WERI-Rb-1 (cell line): ENCODE data around the gene ATN1.

ENCODE experiments used
- DNase-seq: peaks from one replicate; pipeline ENCODE4 v3.0.0-alpha.2; 2020
- H3K27ac ChIP-seq: fragments of 250-450 bp; sonication (Bioruptor Pico); 2 replicates; pipeline ENCODE4 v1.5.1; 2020; ENCODE audit warnings: mild to moderate bottlenecking, moderate library complexity
- H3K27me3 ChIP-seq: fragments of 250-450 bp; sonication (Bioruptor Pico); 2 replicates; pipeline ENCODE4 v1.5.1; 2021; ENCODE audit warnings: mild to moderate bottlenecking, low read depth, moderate library complexity; ENCODE audit not compliant: insufficient read depth, severe bottlenecking
- H3K36me3 ChIP-seq: fragments of 250-450 bp; sonication (Bioruptor Pico); 2 replicates; pipeline ENCODE4 v1.5.1; 2020; ENCODE audit warnings: mild to moderate bottlenecking, moderate library complexity
- H3K4me3 ChIP-seq: 2 replicates; pipeline ENCODE4 v1.5.1; 2011; ENCODE audit warnings: low read depth, mild to moderate bottlenecking, control low read depth, low read length
- H3K9me3 ChIP-seq: fragments of 250-450 bp; sonication (Bioruptor Pico); 2 replicates; pipeline ENCODE4 v1.5.1; 2021; ENCODE audit warnings: mild to moderate bottlenecking, moderate library complexity; ENCODE audit not compliant: severe bottlenecking
- TF ChIP-seq, protein P1 (sequence below): IDR thresholded peaks from 2 replicates; pipeline ENCODE4 v1.5.1; 2011; ENCODE audit warnings: low read depth, mild to moderate bottlenecking, control low read depth, inconsistent platforms, low read length

Gene ATN1

DNA sequence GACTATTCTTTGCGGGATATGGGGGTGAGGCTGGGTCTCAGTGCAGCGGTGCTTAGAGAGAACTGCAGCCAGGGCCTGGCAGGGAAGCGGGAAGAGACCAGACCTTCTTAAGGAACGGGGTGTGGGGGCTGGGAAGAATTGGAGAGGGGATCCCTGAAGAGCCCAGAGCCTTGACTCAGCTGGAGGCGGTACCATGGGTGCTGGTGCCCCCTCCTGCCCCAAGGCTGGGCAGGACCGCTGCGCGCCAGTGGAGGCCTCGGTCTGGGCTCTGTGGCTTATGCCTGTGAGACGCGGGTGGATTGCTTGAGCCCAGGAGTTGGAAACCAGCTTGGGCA, 14.5 kb downstream of the ATN1 start:
- H3K4me3 ChIP-seq = no peak overlapping the region

DNA sequence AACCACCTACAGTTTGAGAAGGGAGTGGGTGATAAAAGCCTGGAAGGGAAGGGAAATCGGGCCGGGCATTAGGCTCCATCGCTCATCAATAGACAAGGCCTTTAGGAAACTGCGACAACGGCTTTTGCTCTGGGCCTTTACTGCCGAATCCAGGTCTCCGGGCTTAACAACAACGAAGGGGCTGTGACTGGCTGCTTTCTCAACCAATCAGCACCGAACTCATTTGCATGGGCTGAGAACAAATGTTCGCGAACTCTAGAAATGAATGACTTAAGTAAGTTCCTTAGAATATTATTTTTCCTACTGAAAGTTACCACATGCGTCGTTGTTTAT, 15.6 kb downstream of the ATN1 start:
- peak overlapping the region; percentile 74 for H3K4me3 ChIP-seq
- H3K9me3 ChIP-seq = no peaks in the 10 kb centered on the region
- peak; percentile 87 for DNase-seq
- H3K36me3 ChIP-seq = peaks cover 50% of the 10 kb centered on the region
- TF ChIP-seq, protein P1, sequence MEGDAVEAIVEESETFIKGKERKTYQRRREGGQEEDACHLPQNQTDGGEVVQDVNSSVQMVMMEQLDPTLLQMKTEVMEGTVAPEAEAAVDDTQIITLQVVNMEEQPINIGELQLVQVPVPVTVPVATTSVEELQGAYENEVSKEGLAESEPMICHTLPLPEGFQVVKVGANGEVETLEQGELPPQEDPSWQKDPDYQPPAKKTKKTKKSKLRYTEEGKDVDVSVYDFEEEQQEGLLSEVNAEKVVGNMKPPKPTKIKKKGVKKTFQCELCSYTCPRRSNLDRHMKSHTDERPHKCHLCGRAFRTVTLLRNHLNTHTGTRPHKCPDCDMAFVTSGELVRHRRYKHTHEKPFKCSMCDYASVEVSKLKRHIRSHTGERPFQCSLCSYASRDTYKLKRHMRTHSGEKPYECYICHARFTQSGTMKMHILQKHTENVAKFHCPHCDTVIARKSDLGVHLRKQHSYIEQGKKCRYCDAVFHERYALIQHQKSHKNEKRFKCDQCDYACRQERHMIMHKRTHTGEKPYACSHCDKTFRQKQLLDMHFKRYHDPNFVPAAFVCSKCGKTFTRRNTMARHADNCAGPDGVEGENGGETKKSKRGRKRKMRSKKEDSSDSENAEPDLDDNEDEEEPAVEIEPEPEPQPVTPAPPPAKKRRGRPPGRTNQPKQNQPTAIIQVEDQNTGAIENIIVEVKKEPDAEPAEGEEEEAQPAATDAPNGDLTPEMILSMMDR = no peak
- H3K27me3 ChIP-seq = no peaks in the 10 kb centered on the region
- H3K27ac ChIP-seq = peak overlapping the region; percentile 97

More for the DNA sequence above, 14.5 kb downstream of the ATN1 start:
- no peaks in the 10 kb centered on the region for H3K27me3 ChIP-seq
- DNase-seq = no peak
- peaks cover 52% of the 10 kb centered on the region for H3K36me3 ChIP-seq
- no peaks in the 10 kb centered on the region for H3K9me3 ChIP-seq
- TF ChIP-seq, protein P1 = no peak
- peak overlapping the region; percentile 97 for H3K27ac ChIP-seq

DNA sequence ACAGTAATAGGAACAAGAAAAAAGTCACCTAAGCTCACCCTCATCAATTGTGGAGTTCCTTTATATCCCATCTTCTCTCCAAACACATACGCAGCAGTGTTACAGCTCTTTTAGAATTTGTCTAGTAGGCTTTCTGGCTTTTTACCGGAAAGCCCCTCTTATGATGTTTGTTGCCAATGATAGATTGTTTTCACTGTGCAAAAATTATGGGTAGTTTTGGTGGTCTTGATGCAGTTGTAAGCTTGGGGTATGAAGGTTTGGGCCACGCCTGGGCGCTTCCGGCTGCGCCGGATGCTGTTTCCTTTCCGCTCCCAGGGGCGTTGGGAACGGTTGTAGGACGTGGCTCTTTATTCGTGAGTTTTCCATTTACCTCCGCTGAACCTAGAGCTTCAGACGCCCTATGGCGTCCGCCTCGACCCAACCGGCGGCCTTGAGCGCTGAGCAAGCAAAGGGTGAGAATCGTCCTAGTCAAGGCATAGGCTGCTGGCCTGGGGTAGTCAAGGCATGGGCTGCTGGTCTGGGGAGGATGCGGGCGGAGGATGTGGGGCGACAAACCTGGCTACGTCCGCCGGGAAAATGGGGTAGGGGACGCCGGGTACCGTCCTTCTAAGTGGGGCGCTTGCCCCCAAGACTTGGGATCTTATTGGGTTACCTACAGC, 16.1 kb downstream of the ATN1 start, which contains the start of the genes C12orf57 and RNU7-1:
TSS of gene C12orf57 (plus strand) at position 301 of the 659 bp plus-strand sequence. CDS start at position 401, 100 bp downstream.
TSS of gene RNU7-1 (plus strand) at position 95 of the 659 bp plus-strand sequence.
- peaks cover 45% of the 10 kb centered on the region for H3K36me3 ChIP-seq
- H3K4me3 ChIP-seq = peak within 1 kb of the TSS; percentile 74
- peak within 1 kb of the TSS; percentile 97 for H3K27ac ChIP-seq
- no peaks in the 10 kb centered on the region for H3K27me3 ChIP-seq
- no peaks in the 10 kb centered on the region for H3K9me3 ChIP-seq
- TF ChIP-seq, protein P1 = no peak
- DNase-seq = peak; percentile 89

DNA sequence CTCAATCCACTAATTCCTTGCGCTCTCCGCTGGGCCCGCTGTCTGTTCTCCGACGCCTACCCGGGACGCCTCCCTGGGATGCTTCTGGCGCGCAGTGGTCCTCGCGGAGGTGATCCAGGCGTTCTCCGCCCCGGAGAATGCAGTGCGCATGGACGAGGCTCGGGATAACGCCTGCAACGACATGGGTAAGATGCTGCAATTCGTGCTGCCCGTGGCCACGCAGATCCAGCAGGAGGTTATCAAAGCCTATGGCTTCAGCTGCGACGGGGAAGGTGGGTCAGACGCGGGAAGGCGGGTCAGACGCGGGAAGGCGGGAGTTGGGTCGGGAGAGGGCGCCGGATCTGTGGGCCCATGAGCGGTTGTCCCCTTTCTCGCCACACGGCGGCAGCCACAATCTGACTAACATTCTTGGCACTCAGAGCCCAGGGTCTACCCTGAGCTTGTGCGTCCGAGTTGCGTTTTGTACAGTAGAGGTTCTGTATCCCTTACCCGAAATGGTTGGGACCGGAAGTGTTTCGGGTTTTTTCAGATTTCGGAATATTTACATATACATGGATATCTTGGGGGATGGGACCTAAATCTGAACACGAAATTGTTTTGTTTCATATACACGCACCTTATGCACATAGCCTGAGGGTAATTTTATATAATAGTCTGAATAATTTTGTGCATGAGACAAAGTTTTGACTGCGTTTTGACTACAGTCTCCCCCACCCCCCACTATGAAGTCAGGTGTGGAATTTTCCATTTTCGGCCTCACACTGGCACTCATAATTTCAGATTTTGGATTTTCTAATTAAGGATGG, 16.8 kb downstream of the ATN1 start:
- Histone ChIP-seq H3K36me3 (peaks cover 38% of the 10 kb centered on the region), H3K27ac (peak overlapping the region; percentile 97), H3K27me3 (no peaks in the 10 kb centered on the region), H3K9me3 (no peaks in the 10 kb centered on the region), H3K4me3 (peak overlapping the region; percentile 74)
- peak; percentile 94 for DNase-seq
- TF ChIP-seq, protein P1 = peak; percentile 92

DNA sequence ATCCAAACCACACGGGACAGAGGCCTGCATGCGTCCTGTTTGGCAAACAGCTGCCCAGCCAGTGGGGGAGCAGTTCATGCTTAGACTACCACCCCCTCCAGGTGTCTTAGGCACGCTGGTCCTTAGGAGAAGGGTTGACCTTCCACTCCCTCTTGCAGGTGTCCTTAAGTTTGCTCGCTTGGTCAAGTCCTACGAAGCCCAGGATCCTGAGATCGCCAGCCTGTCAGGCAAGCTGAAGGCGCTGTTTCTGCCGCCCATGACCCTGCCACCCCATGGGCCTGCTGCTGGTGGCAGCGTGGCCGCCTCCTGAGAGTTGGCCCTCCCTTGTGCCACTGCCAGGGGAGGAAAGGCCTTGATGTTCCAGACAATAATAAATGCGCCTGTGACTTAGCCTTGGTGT, 17.9 kb downstream of the ATN1 start:
- Histone ChIP-seq H3K27ac (peak overlapping the region; percentile 60), H3K4me3 (peak overlapping the region; percentile 52), H3K27me3 (no peaks in the 10 kb centered on the region), H3K9me3 (no peaks in the 10 kb centered on the region), H3K36me3 (peaks cover 28% of the 10 kb centered on the region)
- TF ChIP-seq, protein P1 = no peak
- DNase-seq = no peak
